PC-9 (cell line): ENCODE measurements around the gene TMEM51.

Experiments used
- EZH2 ChIP-seq: fragments of 200-600 bp; sonication (generic); IDR thresholded peaks from 2 replicates; pipeline ENCODE4 v1.8.0; 2017; ENCODE audit warnings: antibody characterized with exemption, low read depth
- TF ChIP-seq, protein P1 (sequence below): fragments of 200-600 bp; sonication (generic); conservative IDR thresholded peaks from 2 replicates; pipeline ENCODE4 v1.6.1; 2017; ENCODE audit warnings: mixed run types, antibody characterized with exemption, mild to moderate bottlenecking, moderate library complexity

DNA sequence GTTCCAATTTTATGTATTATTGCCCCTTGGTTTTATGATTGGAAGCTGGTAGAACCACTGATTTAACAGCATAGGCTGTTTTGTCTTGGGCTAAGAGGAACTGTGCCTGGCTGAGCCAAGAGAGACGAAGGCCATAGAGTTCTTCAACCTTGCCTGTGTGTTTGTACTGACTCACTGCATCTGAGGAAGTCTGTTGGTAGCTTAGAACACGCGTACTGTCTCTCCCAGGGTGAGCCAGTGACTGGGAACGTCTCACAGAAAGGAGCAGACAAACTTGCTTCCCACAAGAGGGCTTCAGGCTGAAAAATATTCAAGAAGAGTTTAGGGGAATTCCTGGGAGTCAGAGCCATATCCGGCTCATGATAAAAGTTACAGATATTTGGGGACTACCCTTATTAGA lies 14.9 kb downstream of the TMEM51 start:
- TF ChIP-seq EZH2 = no peak
- TF ChIP-seq, protein P1, sequence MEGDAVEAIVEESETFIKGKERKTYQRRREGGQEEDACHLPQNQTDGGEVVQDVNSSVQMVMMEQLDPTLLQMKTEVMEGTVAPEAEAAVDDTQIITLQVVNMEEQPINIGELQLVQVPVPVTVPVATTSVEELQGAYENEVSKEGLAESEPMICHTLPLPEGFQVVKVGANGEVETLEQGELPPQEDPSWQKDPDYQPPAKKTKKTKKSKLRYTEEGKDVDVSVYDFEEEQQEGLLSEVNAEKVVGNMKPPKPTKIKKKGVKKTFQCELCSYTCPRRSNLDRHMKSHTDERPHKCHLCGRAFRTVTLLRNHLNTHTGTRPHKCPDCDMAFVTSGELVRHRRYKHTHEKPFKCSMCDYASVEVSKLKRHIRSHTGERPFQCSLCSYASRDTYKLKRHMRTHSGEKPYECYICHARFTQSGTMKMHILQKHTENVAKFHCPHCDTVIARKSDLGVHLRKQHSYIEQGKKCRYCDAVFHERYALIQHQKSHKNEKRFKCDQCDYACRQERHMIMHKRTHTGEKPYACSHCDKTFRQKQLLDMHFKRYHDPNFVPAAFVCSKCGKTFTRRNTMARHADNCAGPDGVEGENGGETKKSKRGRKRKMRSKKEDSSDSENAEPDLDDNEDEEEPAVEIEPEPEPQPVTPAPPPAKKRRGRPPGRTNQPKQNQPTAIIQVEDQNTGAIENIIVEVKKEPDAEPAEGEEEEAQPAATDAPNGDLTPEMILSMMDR = no peak
